ENCODE results near the gene IPO11.
"Not testable (repeated sequence)": the region's sequence is repeated elsewhere in the genome, so short reads cannot be mapped to it uniquely, and the experiment has no call there.

IPO11 gene

DNA sequence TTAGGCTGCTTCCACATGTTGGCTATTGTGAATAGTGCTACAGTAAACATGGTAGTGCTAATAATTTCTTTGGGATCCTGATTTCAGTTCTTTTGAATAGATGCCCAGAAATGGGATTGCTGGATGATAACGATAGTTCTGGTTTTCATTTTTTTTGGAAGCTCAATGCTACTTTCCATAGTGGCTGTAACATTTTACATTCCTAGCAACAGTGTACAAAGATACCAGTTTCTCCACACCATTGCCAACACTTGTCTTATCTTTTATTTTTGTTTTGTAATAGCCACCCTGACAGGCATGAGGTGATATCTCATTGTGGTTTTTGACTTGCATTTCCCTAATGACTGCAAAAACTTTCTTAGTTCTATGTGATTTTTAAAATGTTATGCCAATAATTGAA is 97.2 kb downstream of the IPO11 start:
- DNase-seq, result no peak
- Histone ChIP-seq H3K4me3 (ENCODE audit: low read depth, low read length) (no peak overlapping the region), H3K4me1 (no peaks in the 10 kb centered on the region), H3K9me3 (no peaks in the 10 kb centered on the region), H3K36me3 (peaks cover 16% of the 10 kb centered on the region), H3K27me3 (no peaks in the 10 kb centered on the region)
- TF ChIP-seq, protein P1, sequence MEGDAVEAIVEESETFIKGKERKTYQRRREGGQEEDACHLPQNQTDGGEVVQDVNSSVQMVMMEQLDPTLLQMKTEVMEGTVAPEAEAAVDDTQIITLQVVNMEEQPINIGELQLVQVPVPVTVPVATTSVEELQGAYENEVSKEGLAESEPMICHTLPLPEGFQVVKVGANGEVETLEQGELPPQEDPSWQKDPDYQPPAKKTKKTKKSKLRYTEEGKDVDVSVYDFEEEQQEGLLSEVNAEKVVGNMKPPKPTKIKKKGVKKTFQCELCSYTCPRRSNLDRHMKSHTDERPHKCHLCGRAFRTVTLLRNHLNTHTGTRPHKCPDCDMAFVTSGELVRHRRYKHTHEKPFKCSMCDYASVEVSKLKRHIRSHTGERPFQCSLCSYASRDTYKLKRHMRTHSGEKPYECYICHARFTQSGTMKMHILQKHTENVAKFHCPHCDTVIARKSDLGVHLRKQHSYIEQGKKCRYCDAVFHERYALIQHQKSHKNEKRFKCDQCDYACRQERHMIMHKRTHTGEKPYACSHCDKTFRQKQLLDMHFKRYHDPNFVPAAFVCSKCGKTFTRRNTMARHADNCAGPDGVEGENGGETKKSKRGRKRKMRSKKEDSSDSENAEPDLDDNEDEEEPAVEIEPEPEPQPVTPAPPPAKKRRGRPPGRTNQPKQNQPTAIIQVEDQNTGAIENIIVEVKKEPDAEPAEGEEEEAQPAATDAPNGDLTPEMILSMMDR (IDR thresholded peaks at IDR 0.05; ENCODE audit: low read depth, low read length), result no peak

DNA sequence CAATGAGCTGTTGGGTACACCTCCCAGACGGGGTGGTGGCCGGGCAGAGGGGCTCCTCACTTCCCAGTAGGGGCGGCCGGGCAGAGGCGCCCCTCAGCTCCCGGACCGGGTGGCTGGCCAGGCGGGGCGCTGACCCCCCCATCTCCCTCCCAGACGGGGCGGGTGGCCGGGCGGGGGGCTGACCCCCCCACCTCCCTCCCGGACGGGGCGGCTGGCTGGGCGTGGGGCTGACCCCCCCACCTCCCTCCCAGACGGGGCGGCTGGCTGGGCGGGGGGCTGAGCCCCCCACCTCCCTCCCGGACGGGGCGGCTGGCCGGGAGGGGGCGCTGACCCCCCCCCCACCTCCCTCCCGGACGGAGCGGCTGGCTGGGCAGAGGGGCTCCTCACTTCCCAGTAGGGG is 100.5 kb downstream of the IPO11 start:
- H3K27me3 ChIP-seq; H3K4me1 ChIP-seq; H3K4me3 ChIP-seq (ENCODE audit: low read depth, low read length); DNase-seq; H3K9me3 ChIP-seq: not testable (repeated sequence)
- H3K36me3 ChIP-seq, result peaks cover 19% of the 10 kb centered on the region

DNA sequence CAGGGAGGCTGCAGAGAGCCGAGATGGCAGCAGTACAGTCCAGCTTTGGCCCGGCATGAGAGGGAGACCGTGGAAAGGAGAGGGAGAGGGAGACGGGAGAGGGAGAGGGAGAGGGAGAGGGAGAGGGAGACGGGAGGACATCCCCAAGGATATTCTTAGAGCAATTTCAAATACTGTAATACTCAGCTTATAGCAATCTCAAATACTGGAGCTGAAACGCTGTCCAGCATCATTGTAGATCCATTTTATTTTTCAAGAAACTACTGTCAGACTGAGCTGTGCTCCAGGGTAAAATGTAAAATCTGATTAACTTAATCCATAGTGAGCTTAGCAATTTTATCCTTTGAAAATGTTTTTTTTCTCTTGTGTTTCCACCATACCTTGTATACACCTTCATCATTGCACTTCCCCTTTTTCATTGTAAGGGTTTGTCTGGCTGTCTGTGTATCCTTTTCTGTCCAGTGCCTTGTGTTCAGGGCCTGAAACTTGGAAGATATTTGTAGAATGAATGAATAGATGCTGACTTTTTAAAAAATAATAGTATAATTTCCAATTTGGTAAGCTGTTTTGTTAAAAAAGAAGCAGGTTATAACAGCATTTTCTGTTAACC is 102.1 kb downstream of the IPO11 start:
- no peak for DNase-seq
- no peaks in the 10 kb centered on the region for H3K27me3 ChIP-seq
- H3K4me3 ChIP-seq (ENCODE audit: low read depth, low read length), result no peak overlapping the region
- TF ChIP-seq, protein P1 (IDR thresholded peaks at IDR 0.05; ENCODE audit: low read depth, low read length), result no peak
- no peaks in the 10 kb centered on the region for H3K9me3 ChIP-seq
- no peaks in the 10 kb centered on the region for H3K4me1 ChIP-seq
- H3K36me3 ChIP-seq, result peaks cover 13% of the 10 kb centered on the region

DNA sequence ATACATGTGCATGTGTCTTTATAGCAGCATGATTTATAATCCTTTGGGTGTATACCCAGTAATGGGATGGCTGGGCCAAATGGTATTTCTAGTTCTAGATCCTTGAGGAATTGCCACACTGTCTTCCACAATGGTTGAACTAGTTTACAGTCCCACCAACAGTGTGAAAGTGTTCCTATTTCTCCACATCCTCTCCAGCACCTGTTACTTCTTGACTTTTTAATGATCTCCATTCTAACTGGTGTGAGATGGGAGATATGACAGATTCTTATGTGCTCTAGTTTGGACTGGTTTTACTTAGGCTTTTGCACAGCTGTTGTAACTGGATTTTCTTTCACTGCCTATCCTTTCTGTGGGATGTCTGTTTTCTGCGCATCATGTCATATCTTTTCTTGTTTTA is 108.2 kb downstream of the IPO11 start:
- not testable (repeated sequence) for H3K4me1 ChIP-seq; H3K9me3 ChIP-seq; H3K27me3 ChIP-seq; DNase-seq; H3K4me3 ChIP-seq (ENCODE audit: low read depth, low read length); H3K36me3 ChIP-seq

DNA sequence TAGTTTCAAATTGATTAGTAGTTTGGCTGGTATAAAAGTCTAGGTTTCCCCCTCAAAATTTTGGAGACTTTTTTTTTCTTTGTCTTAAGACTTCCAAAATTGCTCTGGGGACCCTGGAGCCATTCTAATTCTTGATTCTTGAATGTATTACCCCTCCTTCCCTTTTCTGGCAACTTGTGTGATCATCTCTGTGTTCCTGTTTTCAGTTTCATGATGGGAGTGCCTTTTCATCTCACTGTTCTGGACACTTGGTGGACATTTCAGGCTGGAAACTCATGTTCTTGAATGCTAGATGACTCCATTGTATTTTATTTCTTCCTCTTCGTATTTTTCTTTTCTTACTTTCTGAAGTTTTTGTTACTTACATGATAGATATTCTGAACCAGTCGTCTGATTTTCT is 108.8 kb downstream of the IPO11 start:
- DNase-seq, result no peak
- Histone ChIP-seq H3K4me1 (no peaks in the 10 kb centered on the region), H3K4me3 (ENCODE audit: low read depth, low read length) (no peak overlapping the region), H3K36me3 (peaks cover 8% of the 10 kb centered on the region), H3K27me3 (no peaks in the 10 kb centered on the region), H3K9me3 (no peaks in the 10 kb centered on the region)
- TF ChIP-seq, protein P1 (IDR thresholded peaks at IDR 0.05; ENCODE audit: low read depth, low read length), result no peak

DNA sequence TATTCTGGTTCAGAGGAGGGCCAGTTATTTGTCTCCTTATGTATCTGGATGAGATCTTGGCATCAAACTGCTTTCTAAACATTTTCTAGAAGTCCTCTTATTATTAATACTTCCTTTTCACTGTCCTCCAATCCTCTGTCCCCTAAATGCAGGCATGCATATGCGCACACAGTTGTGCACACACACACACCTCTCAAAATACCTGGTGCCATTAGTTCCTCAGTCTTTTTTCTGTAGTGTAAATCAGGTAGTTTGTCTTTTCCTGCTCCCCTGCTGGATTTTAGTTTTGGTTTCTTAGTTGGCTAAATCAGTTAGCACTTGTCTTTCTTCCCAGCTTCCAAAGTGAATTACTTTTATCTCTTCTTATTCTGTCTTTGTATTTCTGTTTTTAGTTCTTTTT is 110.2 kb downstream of the IPO11 start:
- no peaks in the 10 kb centered on the region; the same call in none of the 2 replicates for H3K36me3 ChIP-seq
- H3K27me3 ChIP-seq, result no peaks in the 10 kb centered on the region
- no peaks in the 10 kb centered on the region for H3K9me3 ChIP-seq
- TF ChIP-seq, protein P1 (IDR thresholded peaks at IDR 0.05; ENCODE audit: low read depth, low read length), result no peak
- DNase-seq, result no peak
- no peak overlapping the region for H3K4me3 ChIP-seq (ENCODE audit: low read depth, low read length)
- no peaks in the 10 kb centered on the region for H3K4me1 ChIP-seq

DNA sequence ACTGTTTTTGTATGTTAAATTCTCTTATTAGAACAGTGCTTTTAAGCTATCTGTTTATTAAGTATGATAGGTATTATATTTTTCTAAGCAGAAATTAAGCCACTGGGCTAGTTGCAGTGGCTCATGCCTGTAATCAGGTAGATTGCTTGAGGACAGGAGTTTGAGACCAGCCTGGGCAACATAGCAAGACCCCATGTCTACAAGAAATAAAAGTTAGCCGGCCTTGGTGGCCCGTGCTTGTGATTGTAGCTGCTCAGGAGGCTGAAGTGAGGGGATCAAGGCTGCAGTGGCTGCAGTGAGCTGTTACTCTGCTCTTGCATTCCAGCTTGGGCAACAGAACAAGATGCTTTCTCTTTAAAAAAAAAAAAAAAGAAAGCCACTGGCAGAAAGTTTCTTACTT is 121.0 kb downstream of the IPO11 start:
- Histone ChIP-seq H3K36me3 (peaks cover 27% of the 10 kb centered on the region), H3K4me1 (no peaks in the 10 kb centered on the region; the same call in 1 of the 2 replicates), H3K4me3 (ENCODE audit: low read depth, low read length) (no peak overlapping the region), H3K27me3 (no peaks in the 10 kb centered on the region), H3K9me3 (no peaks in the 10 kb centered on the region)
- no peak for DNase-seq
- TF ChIP-seq, protein P1 (IDR thresholded peaks at IDR 0.05; ENCODE audit: low read depth, low read length), result no peak

Data from BE2C (cell line).